ENCODE data around the gene KRTAP10-1.

- TF ChIP-seq ELF4 (IDR thresholded peaks at IDR 0.05): no peak
- TF ChIP-seq NFRKB (IDR thresholded peaks at IDR 0.05): no peak
- no peak for TF ChIP-seq SP1 (IDR thresholded peaks at IDR 0.05)
- no peak for TF ChIP-seq HDGF (IDR thresholded peaks at IDR 0.05; ENCODE audit: borderline replicate concordance)
- no peak for TF ChIP-seq BHLHE40 (IDR thresholded peaks at IDR 0.05; ENCODE audit: borderline replicate concordance)
- no peak for TF ChIP-seq L3MBTL2 (conservative IDR thresholded peaks at IDR 0.05)
- TF ChIP-seq CTBP1 (IDR thresholded peaks at IDR 0.05; ENCODE audit: borderline replicate concordance): no peak
- no peak for TF ChIP-seq ZNF384 (IDR thresholded peaks at IDR 0.05)
- TF ChIP-seq FOXA1 (IDR thresholded peaks at IDR 0.05): no peak
- TF ChIP-seq LEF1 (IDR thresholded peaks at IDR 0.05; ENCODE audit: borderline replicate concordance): no peak
- TF ChIP-seq TARDBP (IDR thresholded peaks at IDR 0.05): no peak
- TF ChIP-seq FOXK2 (IDR thresholded peaks at IDR 0.05): no peak
- no peak for TF ChIP-seq SUZ12 (IDR thresholded peaks at IDR 0.05)
- no peak for TF ChIP-seq FOXM1 (IDR thresholded peaks at IDR 0.05; ENCODE audit: borderline replicate concordance)
These were observed 41.5 kb downstream of the KRTAP10-1 start for GRCh38 chr21:44498280-44499210.

Measured in HEK293T (cell line).